H9 (cell line): ENCODE results near the gene TPRG1. TPM values are rescaled to one million over a fixed set of nuclear protein-coding genes. Genes with fewer than 3 reads are reported as not detected.
A peak's percentile ranks its signal among the peaks of the same experiment; 100 is the strongest.

ENCODE experiments used
- DNase-seq: peaks from one replicate; pipeline ENCODE4 v3.0.0-alpha.2; 2017
- H2AFZ ChIP-seq: one replicate; pipeline ENCODE4 v1.6.1; 2013; ENCODE audit warnings: mild to moderate bottlenecking, low read length, control low read depth, moderate library complexity
- H2AK5ac ChIP-seq: 2 replicates; pipeline ENCODE4 v1.6.1; 2013; ENCODE audit warnings: low read length, control low read depth, mixed read lengths; ENCODE audit not compliant: insufficient read length
- H2BK120ac ChIP-seq: one replicate; pipeline ENCODE4 v1.6.1; 2013; ENCODE audit warnings: low read depth, mild to moderate bottlenecking, low read length, control low read depth, inconsistent platforms; ENCODE audit not compliant: poor library complexity, severe bottlenecking
- H2BK12ac ChIP-seq: 2 replicates; pipeline ENCODE4 v1.6.1; 2013; ENCODE audit warnings: low read length, control low read depth, mixed read lengths, low read depth; ENCODE audit not compliant: insufficient read length
- H2BK15ac ChIP-seq: 2 replicates; pipeline ENCODE4 v1.6.1; 2013; ENCODE audit warnings: low read depth, low read length, control low read depth
- H2BK20ac ChIP-seq: one replicate; pipeline ENCODE4 v1.6.1; 2013; ENCODE audit warnings: low read depth, mild to moderate bottlenecking, low read length, control low read depth, inconsistent platforms; ENCODE audit not compliant: poor library complexity, severe bottlenecking
- H2BK5ac ChIP-seq: 2 replicates; pipeline ENCODE4 v1.6.1; 2013; ENCODE audit warnings: low read length, control low read depth, mixed read lengths; ENCODE audit not compliant: insufficient read length
- H3K14ac ChIP-seq: 2 replicates; pipeline ENCODE4 v1.6.1; 2013; ENCODE audit warnings: low read length, control low read depth; ENCODE audit not compliant: insufficient read depth
- H3K18ac ChIP-seq: 2 replicates; pipeline ENCODE4 v1.6.1; 2013; ENCODE audit warnings: low read depth, mild to moderate bottlenecking, mixed read lengths, low read length, control low read depth; ENCODE audit not compliant: insufficient read length
- H3K23ac ChIP-seq: 2 replicates; pipeline ENCODE4 v1.6.1; 2013; ENCODE audit warnings: low read length, control low read depth, mixed read lengths, low read depth; ENCODE audit not compliant: insufficient read length
- H3K23me2 ChIP-seq: 2 replicates; pipeline ENCODE4 v1.6.1; 2013; ENCODE audit warnings: low read depth, mild to moderate bottlenecking, mixed read lengths, low read length, control low read depth; ENCODE audit not compliant: insufficient read length, poor library complexity, severe bottlenecking
- H3K27ac ChIP-seq: 2 replicates; pipeline ENCODE4 v1.5.1; 2013; ENCODE audit warnings: low read length, control low read depth, mixed read lengths, low read depth; ENCODE audit not compliant: insufficient read length
- H3K27me3 ChIP-seq: 2 replicates; pipeline ENCODE4 v1.6.1; 2013; ENCODE audit warnings: low read length, control low read depth, inconsistent platforms; ENCODE audit not compliant: insufficient read depth
- H3K4ac ChIP-seq: 2 replicates; pipeline ENCODE4 v1.6.1; 2013; ENCODE audit warnings: low read depth, mild to moderate bottlenecking, control low read depth, inconsistent platforms, low read length, moderate library complexity
- H3K4me1 ChIP-seq: 2 replicates; pipeline ENCODE4 v1.6.1; 2013; ENCODE audit warnings: low read length, control low read depth, inconsistent platforms; ENCODE audit not compliant: insufficient read depth
- H3K4me2 ChIP-seq: 2 replicates; pipeline ENCODE4 v1.6.1; 2013; ENCODE audit warnings: low read length, control low read depth, mixed read lengths; ENCODE audit not compliant: insufficient read length, insufficient read depth
- H3K56ac ChIP-seq: 2 replicates; pipeline ENCODE4 v1.6.1; 2013; ENCODE audit warnings: low read depth, mild to moderate bottlenecking, mixed read lengths, low read length, control low read depth; ENCODE audit not compliant: insufficient read length
- H3K79me1 ChIP-seq: 2 replicates; pipeline ENCODE4 v1.6.1; 2013; ENCODE audit warnings: low read depth, mild to moderate bottlenecking, moderate library complexity, low read length, control low read depth, inconsistent platforms; ENCODE audit not compliant: insufficient read depth, poor library complexity, severe bottlenecking
- H3K79me2 ChIP-seq: 2 replicates; pipeline ENCODE4 v1.6.1; 2013; ENCODE audit warnings: low read length, control low read depth, inconsistent platforms; ENCODE audit not compliant: insufficient read depth
- H3K9ac ChIP-seq: 2 replicates; pipeline ENCODE4 v1.6.1; 2013; ENCODE audit warnings: low read length, control low read depth, mixed read lengths; ENCODE audit not compliant: insufficient read length; ENCODE audit errors: extremely low read depth
- H3K9me3 ChIP-seq: one replicate; pipeline ENCODE4 v1.6.1; 2013; ENCODE audit warnings: low read depth, low read length, inconsistent platforms; ENCODE audit not compliant: control insufficient read depth
- H3T11ph ChIP-seq: one replicate; pipeline ENCODE4 v1.6.1; 2013; ENCODE audit warnings: mild to moderate bottlenecking, low read length, control low read depth, inconsistent platforms
- H4K20me1 ChIP-seq: one replicate; pipeline ENCODE4 v1.6.1; 2013; ENCODE audit not compliant: control insufficient read depth, insufficient read length, insufficient read depth
- H4K5ac ChIP-seq: 2 replicates; pipeline ENCODE4 v1.6.1; 2013; ENCODE audit warnings: low read depth, mild to moderate bottlenecking, mixed read lengths, low read length, control low read depth; ENCODE audit not compliant: insufficient read length
- H4K8ac ChIP-seq: replicated peaks from 2 replicates; pipeline ENCODE4 v1.6.1; 2013; ENCODE audit warnings: low read length, control low read depth, mixed read lengths, low read depth; ENCODE audit not compliant: insufficient read length
- H4K91ac ChIP-seq: 2 replicates; pipeline ENCODE4 v1.6.1; 2013; ENCODE audit warnings: low read depth, mild to moderate bottlenecking, moderate library complexity, mixed read lengths, low read length, control low read depth; ENCODE audit not compliant: insufficient read length
- H3K27ac Mint-ChIP-seq, 3 experiments: 2 replicates in 2 of 3; 3 replicates in 1 of 3; pipeline ENCODE4 v1.8.0; 2020 to 2021; ENCODE audit warnings: mixed read lengths in 3 of 3, mild to moderate bottlenecking in 1 of 3, moderate library complexity in 1 of 3
- H3K27me3 Mint-ChIP-seq: 2 replicates; pipeline ENCODE4 v1.8.0; 2021; ENCODE audit warnings: low read depth, mild to moderate bottlenecking, moderate library complexity, mixed read lengths
- H3K36me3 Mint-ChIP-seq, 3 experiments: 2 replicates in 2 of 3; 3 replicates in 1 of 3; pipeline ENCODE4 v1.8.0; 2020 to 2021; ENCODE audit warnings: low read depth in 3 of 3, mixed read lengths in 3 of 3; ENCODE audit not compliant: insufficient read depth in 1 of 3
- H3K4me1 Mint-ChIP-seq, 2 experiments: 2 replicates each; pipeline ENCODE4 v1.8.0; 2020; ENCODE audit warnings: mixed read lengths in 2 of 2
- H3K4me3 Mint-ChIP-seq, 2 experiments: 2 replicates in 1 of 2; 3 replicates in 1 of 2; pipeline ENCODE4 v1.8.0; 2020 to 2021; ENCODE audit warnings: mild to moderate bottlenecking in 2 of 2, mixed read lengths in 2 of 2, moderate library complexity in 1 of 2
- H3K9me3 Mint-ChIP-seq, 2 experiments: 2 replicates in 1 of 2; 3 replicates in 1 of 2; pipeline ENCODE4 v1.8.0; 2020; ENCODE audit warnings: mild to moderate bottlenecking in 2 of 2, mixed read lengths in 2 of 2, moderate library complexity in 1 of 2
- CTCF ChIP-seq: fragments of 200-600 bp; sonication (generic); conservative IDR thresholded peaks from 3 replicates; pipeline ENCODE4 v1.8.0; 2021; ENCODE audit warnings: antibody characterized with exemption, mild to moderate bottlenecking
- WGBS: extraction: QIAGEN DNeasy Blood & Tissue Kit; methylation state at CpG from one replicate; pipeline ENCODE4 v1.1.7; 2013; ENCODE audit warnings: missing lambda C conversion rate, low lambda C conversion rate, mixed read lengths; ENCODE audit not compliant: insufficient read length; ENCODE audit errors: extremely low coverage; 5-methylcytosine and 5-hydroxymethylcytosine counted together
- total RNA-seq: library from RNA; stranded (reverse); gene quantifications from 2 replicates; pipeline ENCODE4 v1.2.1, GENCODE V29; 2021

The TPRG1 gene
- total RNA-seq, 1 experiment from 2014 or later = 0.66 TPM

- Histone ChIP-seq H3K14ac (no peak overlapping the region), H3K23me2 (no peaks in the 10 kb centered on the region), H2AFZ (no peak overlapping the region), H3K9me3 (no peaks in the 10 kb centered on the region), H2BK20ac (no peak overlapping the region), H3K4me2 (no peak overlapping the region), H3K79me1 (no peaks in the 10 kb centered on the region), H4K20me1 (no peaks in the 10 kb centered on the region), H3K4me1 (peaks cover 2% of the 10 kb centered on the region; the same call in 1 of the 2 replicates), H3K23ac (no peak overlapping the region), H3K27me3 (no peaks in the 10 kb centered on the region), H3K4ac (no peak overlapping the region), H2AK5ac (no peak overlapping the region), H3K56ac (no peak overlapping the region), H3K9ac (no peak overlapping the region), H2BK12ac (no peak overlapping the region), H3K27ac (no peak overlapping the region), H4K91ac (no peak overlapping the region), H2BK5ac (no peak overlapping the region), H3T11ph (no peak overlapping the region), H4K8ac (no peak overlapping the region), H2BK15ac (no peak overlapping the region), H4K5ac (no peak overlapping the region), H2BK120ac (no peak overlapping the region), H3K18ac (peak overlapping the region; percentile 58), H3K79me2 (no peaks in the 10 kb centered on the region)
- Mint-ChIP-seq H3K4me3 (no peak overlapping the region), H3K27ac (no peak overlapping the region), H3K4me1 (peaks cover 19 to 27% of the 10 kb centered on the region in 2 experiments), H3K9me3 (no peaks in the 10 kb centered on the region), H3K36me3 (no peaks in the 10 kb centered on the region), H3K27me3 (no peaks in the 10 kb centered on the region)
- no peak for TF ChIP-seq CTCF
- WGBS = no CpG with 5 or more reads among the region's 6 CpGs
- no peak for DNase-seq
These were observed 6.6 kb upstream of the TPRG1 start for GRCh38 chr3:189165092-189165612.
